GM23338 (cell line): Measurements from ENCODE around the gene PNLIP. TPM values are rescaled to one million over a fixed set of nuclear protein-coding genes. Genes with fewer than 3 reads are reported as not detected.

Experiments used
- ATAC-seq: fragments of 200-7000 bp; cut with Tn5 transposase; 3 replicates; pipeline ENCODE4 v1.9.1; 2020
- DNase-seq: peaks from one replicate; pipeline ENCODE4 v3.0.0-alpha.2; 2015; ENCODE audit warnings: low spot score
- H2AFZ ChIP-seq: fragments of 200-600 bp; sonication (generic); 2 replicates; pipeline ENCODE4 v1.8.0; 2016; ENCODE audit warnings: antibody characterized with exemption, mild to moderate bottlenecking, moderate library complexity
- H3F3A ChIP-seq: fragments of 200-600 bp; sonication (generic); replicated peaks from 2 replicates; pipeline ENCODE4 v1.8.0; 2017; ENCODE audit warnings: antibody characterized with exemption, mixed run types, low read depth
- H3K27ac ChIP-seq: fragments of 200-600 bp; sonication (generic); 2 replicates; pipeline ENCODE4 v1.6.1; 2016; ENCODE audit warnings: low read depth
- H3K27me3 ChIP-seq: fragments of 200-600 bp; sonication (generic); 2 replicates; pipeline ENCODE4 v1.8.0; 2016; ENCODE audit warnings: mild to moderate bottlenecking, mixed run types, moderate library complexity; ENCODE audit not compliant: insufficient read depth
- H3K36me3 ChIP-seq: fragments of 200-600 bp; sonication (generic); 2 replicates; pipeline ENCODE4 v1.8.0; 2016; ENCODE audit warnings: mild to moderate bottlenecking; ENCODE audit not compliant: insufficient read depth
- H3K4me1 ChIP-seq: fragments of 200-600 bp; sonication (generic); 2 replicates; pipeline ENCODE4 v1.8.0; 2016; ENCODE audit warnings: mild to moderate bottlenecking, moderate library complexity; ENCODE audit not compliant: insufficient read depth
- H3K4me2 ChIP-seq: fragments of 200-600 bp; sonication (generic); 2 replicates; pipeline ENCODE4 v1.7.1; 2017; ENCODE audit warnings: mixed run types
- H3K4me3 ChIP-seq: fragments of 200-600 bp; sonication (generic); 2 replicates; pipeline ENCODE4 v1.6.1; 2016; ENCODE audit warnings: mixed run types
- H3K79me2 ChIP-seq: fragments of 200-600 bp; sonication (generic); replicated peaks from 2 replicates; pipeline ENCODE4 v1.8.0; 2017; ENCODE audit warnings: mild to moderate bottlenecking; ENCODE audit not compliant: insufficient read depth
- H3K9me2 ChIP-seq: fragments of 200-600 bp; sonication (generic); 2 replicates; pipeline ENCODE4 v1.8.0; 2017; ENCODE audit not compliant: insufficient read depth
- H4K20me1 ChIP-seq: fragments of 200-600 bp; sonication (generic); replicated peaks from 2 replicates; pipeline ENCODE4 v1.8.0; 2017; ENCODE audit warnings: mild to moderate bottlenecking; ENCODE audit not compliant: insufficient read depth
- H3K27ac Mint-ChIP-seq: 2 replicates; pipeline ENCODE4 v1.8.0; 2020; ENCODE audit warnings: inconsistent platforms, mild to moderate bottlenecking, moderate library complexity, mixed read lengths
- H3K27me3 Mint-ChIP-seq: 3 replicates; pipeline ENCODE4 v1.8.0; 2022; ENCODE audit warnings: low read depth, mild to moderate bottlenecking, moderate library complexity, mixed read lengths, inconsistent platforms; ENCODE audit not compliant: insufficient read depth, poor library complexity
- H3K36me3 Mint-ChIP-seq: 3 replicates; pipeline ENCODE4 v1.8.0; 2021; ENCODE audit warnings: low read depth, mild to moderate bottlenecking, inconsistent platforms, moderate library complexity, mixed read lengths
- H3K4me1 Mint-ChIP-seq: 3 replicates; pipeline ENCODE4 v1.8.0; 2020; ENCODE audit warnings: mild to moderate bottlenecking, inconsistent platforms, mixed read lengths
- H3K4me3 Mint-ChIP-seq: 3 replicates; pipeline ENCODE4 v1.8.0; 2021; ENCODE audit warnings: moderate library complexity, mild to moderate bottlenecking, inconsistent platforms, mixed read lengths
- H3K9me3 Mint-ChIP-seq: 3 replicates; pipeline ENCODE4 v1.8.0; 2020; ENCODE audit warnings: moderate library complexity, mild to moderate bottlenecking, inconsistent platforms, mixed read lengths
- CREB1 ChIP-seq: fragments of 250-450 bp; sonication (Bioruptor Pico); IDR thresholded peaks from 2 replicates; pipeline ENCODE4 v1.5.0; 2020; ENCODE audit warnings: low read depth, mild to moderate bottlenecking, moderate library complexity
- EZH2 ChIP-seq: fragments of 200-600 bp; sonication (generic); IDR thresholded peaks from one replicate; pipeline ENCODE4 v1.8.0; 2017; ENCODE audit warnings: antibody characterized with exemption, mild to moderate bottlenecking, low read depth; ENCODE audit not compliant: unreplicated experiment
- JUNB ChIP-seq: IDR thresholded peaks from one replicate; pipeline ENCODE4 v1.6.1; 2016; ENCODE audit warnings: antibody characterized with exemption; ENCODE audit not compliant: unreplicated experiment
- NANOG ChIP-seq: IDR thresholded peaks from 2 replicates; pipeline ENCODE4 v1.6.1; 2016; ENCODE audit warnings: antibody characterized with exemption, borderline replicate concordance
- POLR2AphosphoS5 ChIP-seq: IDR thresholded peaks from 2 replicates; pipeline ENCODE4 v1.6.1; 2016; ENCODE audit warnings: antibody characterized with exemption, low read depth
- STAT1 ChIP-seq: IDR thresholded peaks from one replicate; pipeline ENCODE4 v1.6.1; 2016; ENCODE audit warnings: antibody characterized with exemption; ENCODE audit not compliant: unreplicated experiment
- ZNF114 ChIP-seq: fragments of 250-450 bp; sonication (Bioruptor Pico); IDR thresholded peaks from 2 replicates; pipeline ENCODE4 v1.5.0; 2020; ENCODE audit warnings: mild to moderate bottlenecking, moderate library complexity
- polyA plus RNA-seq: library from polyadenylated mRNA; unstranded; fragments of >200 nt; fragmentation: Nextera tagmentation; extraction: Ambion mirVana; gene quantifications from 2 replicates; pipeline ENCODE4 v1.2.1, GENCODE V29; 2016
- total RNA-seq: library from RNA; depleted of rRNA; stranded (reverse); fragments of >200 nt; shearing (Covaris generic); gene quantifications from 2 replicates; pipeline ENCODE4 v1.2.3, GENCODE V29; 2014
- TF ChIP-seq, protein P1 (sequence below): fragments of 250-450 bp; sonication (Bioruptor Pico); IDR thresholded peaks from 2 replicates; pipeline ENCODE4 v1.5.0; 2020; ENCODE audit warnings: mild to moderate bottlenecking, moderate library complexity
- TF ChIP-seq, protein P2 (sequence below), 2 experiments: fragments of 200-600 bp in 1 of 2; sonication (generic) in 1 of 2; conservative IDR thresholded peaks; 2 replicates each; pipeline versions ENCODE4 v1.5.1 to v1.6.1; 2016 to 2017; ENCODE audit warnings: antibody characterized with exemption in 2 of 2, low read depth in 2 of 2, mild to moderate bottlenecking in 2 of 2, moderate library complexity in 1 of 2

Gene PNLIP
- total and polyA plus RNA-seq, 2 experiments from 2014 or later, result not detected

DNA sequence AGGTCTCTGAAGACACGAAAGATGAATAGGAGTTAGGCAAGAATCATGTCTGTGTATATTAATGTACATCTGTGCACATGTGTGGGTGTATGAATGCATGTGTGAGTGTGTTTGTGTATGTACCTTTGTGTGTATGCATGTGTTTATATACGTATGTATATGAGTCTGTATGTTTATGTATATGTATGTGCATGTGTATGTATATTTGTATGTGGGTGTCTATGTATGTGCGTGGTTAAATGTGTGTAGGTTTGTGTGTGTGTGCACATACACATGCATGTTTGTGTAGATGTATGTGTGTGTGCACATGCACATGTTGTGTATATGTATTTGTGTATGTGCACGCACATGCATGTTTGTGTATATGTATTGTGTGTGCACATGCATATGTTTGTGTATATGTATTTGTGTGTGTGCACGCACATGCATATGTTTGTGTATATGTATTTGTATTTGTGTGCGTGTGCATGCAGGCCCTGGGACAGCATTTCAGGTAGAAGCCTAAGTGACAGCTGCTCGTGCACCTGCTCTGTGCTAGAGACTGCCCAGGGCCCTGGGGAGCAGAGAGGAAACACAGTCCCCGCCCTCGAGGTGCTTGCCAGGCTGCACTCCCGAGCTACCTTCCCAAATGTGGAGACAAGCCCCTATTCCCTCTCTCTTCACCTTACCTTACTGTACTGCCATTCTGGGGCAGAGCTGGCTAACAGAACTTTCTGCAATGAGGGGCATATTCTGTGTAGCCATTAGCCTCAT lies 57.1 kb downstream of the PNLIP start (continued):
- TF ChIP-seq, protein P1, sequence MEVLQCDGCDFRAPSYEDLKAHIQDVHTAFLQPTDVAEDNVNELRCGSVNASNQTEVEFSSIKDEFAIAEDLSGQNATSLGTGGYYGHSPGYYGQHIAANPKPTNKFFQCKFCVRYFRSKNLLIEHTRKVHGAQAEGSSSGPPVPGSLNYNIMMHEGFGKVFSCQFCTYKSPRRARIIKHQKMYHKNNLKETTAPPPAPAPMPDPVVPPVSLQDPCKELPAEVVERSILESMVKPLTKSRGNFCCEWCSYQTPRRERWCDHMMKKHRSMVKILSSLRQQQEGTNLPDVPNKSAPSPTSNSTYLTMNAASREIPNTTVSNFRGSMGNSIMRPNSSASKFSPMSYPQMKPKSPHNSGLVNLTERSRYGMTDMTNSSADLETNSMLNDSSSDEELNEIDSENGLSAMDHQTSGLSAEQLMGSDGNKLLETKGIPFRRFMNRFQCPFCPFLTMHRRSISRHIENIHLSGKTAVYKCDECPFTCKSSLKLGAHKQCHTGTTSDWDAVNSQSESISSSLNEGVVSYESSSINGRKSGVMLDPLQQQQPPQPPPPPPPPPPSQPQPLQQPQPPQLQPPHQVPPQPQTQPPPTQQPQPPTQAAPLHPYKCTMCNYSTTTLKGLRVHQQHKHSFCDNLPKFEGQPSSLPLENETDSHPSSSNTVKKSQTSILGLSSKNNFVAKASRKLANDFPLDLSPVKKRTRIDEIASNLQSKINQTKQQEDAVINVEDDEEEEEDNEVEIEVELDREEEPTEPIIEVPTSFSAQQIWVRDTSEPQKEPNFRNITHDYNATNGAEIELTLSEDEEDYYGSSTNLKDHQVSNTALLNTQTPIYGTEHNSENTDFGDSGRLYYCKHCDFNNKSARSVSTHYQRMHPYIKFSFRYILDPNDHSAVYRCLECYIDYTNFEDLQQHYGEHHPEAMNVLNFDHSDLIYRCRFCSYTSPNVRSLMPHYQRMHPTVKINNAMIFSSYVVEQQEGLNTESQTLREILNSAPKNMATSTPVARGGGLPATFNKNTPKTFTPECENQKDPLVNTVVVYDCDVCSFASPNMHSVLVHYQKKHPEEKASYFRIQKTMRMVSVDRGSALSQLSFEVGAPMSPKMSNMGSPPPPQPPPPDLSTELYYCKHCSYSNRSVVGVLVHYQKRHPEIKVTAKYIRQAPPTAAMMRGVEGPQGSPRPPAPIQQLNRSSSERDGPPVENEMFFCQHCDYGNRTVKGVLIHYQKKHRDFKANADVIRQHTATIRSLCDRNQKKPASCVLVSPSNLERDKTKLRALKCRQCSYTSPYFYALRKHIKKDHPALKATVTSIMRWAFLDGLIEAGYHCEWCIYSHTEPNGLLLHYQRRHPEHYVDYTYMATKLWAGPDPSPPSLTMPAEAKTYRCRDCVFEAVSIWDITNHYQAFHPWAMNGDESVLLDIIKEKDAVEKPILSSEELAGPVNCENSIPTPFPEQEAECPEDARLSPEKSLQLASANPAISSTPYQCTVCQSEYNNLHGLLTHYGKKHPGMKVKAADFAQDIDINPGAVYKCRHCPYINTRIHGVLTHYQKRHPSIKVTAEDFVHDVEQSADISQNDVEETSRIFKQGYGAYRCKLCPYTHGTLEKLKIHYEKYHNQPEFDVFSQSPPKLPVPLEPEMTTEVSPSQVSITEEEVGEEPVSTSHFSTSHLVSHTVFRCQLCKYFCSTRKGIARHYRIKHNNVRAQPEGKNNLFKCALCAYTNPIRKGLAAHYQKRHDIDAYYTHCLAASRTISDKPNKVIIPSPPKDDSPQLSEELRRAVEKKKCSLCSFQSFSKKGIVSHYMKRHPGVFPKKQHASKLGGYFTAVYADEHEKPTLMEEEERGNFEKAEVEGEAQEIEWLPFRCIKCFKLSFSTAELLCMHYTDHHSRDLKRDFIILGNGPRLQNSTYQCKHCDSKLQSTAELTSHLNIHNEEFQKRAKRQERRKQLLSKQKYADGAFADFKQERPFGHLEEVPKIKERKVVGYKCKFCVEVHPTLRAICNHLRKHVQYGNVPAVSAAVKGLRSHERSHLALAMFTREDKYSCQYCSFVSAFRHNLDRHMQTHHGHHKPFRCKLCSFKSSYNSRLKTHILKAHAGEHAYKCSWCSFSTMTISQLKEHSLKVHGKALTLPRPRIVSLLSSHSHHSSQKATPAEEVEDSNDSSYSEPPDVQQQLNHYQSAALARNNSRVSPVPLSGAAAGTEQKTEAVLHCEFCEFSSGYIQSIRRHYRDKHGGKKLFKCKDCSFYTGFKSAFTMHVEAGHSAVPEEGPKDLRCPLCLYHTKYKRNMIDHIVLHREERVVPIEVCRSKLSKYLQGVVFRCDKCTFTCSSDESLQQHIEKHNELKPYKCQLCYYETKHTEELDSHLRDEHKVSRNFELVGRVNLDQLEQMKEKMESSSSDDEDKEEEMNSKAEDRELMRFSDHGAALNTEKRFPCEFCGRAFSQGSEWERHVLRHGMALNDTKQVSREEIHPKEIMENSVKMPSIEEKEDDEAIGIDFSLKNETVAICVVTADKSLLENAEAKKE (CRISPR knock-in tag), result no peak
- TF ChIP-seq, protein P2, sequence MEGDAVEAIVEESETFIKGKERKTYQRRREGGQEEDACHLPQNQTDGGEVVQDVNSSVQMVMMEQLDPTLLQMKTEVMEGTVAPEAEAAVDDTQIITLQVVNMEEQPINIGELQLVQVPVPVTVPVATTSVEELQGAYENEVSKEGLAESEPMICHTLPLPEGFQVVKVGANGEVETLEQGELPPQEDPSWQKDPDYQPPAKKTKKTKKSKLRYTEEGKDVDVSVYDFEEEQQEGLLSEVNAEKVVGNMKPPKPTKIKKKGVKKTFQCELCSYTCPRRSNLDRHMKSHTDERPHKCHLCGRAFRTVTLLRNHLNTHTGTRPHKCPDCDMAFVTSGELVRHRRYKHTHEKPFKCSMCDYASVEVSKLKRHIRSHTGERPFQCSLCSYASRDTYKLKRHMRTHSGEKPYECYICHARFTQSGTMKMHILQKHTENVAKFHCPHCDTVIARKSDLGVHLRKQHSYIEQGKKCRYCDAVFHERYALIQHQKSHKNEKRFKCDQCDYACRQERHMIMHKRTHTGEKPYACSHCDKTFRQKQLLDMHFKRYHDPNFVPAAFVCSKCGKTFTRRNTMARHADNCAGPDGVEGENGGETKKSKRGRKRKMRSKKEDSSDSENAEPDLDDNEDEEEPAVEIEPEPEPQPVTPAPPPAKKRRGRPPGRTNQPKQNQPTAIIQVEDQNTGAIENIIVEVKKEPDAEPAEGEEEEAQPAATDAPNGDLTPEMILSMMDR (conservative IDR thresholded peaks at IDR 0.05; ENCODE audit: low read depth in 2 of 2), result no peak
- TF ChIP-seq JUNB, result no peak
- TF ChIP-seq EZH2, result no peak
- TF ChIP-seq NANOG, result no peak

GRCh38 chr10:116606061-116606483 lies 60.3 kb downstream of the PNLIP start:
- no peaks in the 10 kb centered on the region for H3K79me2 ChIP-seq
- H3K27me3 ChIP-seq, result peaks cover 14% of the 10 kb centered on the region; the same call in 1 of the 2 replicates
- DNase-seq (no peak), ATAC-seq (no peak)
- Mint-ChIP-seq H3K4me1 (0 out of 3 replicates have a peak, but pooled peaks cover 3% of the 10 kb centered on the region), H3K36me3 (no peaks in the 10 kb centered on the region), H3K27ac (no peak overlapping the region), H3K9me3 (peaks cover 6% of the 10 kb centered on the region; the same call in 1 of the 3 replicates), H3K27me3 (peaks cover 13% of the 10 kb centered on the region), H3K4me3 (no peak overlapping the region)
- no peak overlapping the region for H3K27ac ChIP-seq
- no peaks in the 10 kb centered on the region for H3K36me3 ChIP-seq
- TF ChIP-seq NANOG (no peak), JUNB (no peak), STAT1 (no peak), CREB1 (no peak), ZNF114 (CRISPR knock-in tag) (no peak), POLR2AphosphoS5 (no peak)
- no peak overlapping the region for H3K4me3 ChIP-seq
- no peaks in the 10 kb centered on the region for H4K20me1 ChIP-seq
- H3K9me2 ChIP-seq, result peaks cover 4% of the 10 kb centered on the region; the same call in 1 of the 2 replicates
- H3K4me2 ChIP-seq, result no peak overlapping the region
- H3F3A ChIP-seq, result no peaks in the 10 kb centered on the region
- H3K4me1 ChIP-seq, result no peaks in the 10 kb centered on the region
- H2AFZ ChIP-seq, result no peak overlapping the region
